Measurements from ENCODE around the gene SPEG.

- TF ChIP-seq SPI1 (IDR thresholded peaks at IDR 0.05; ENCODE audit: low read depth, low read length), result no peak
- no peak for TF ChIP-seq POLR2AphosphoS5 (IDR thresholded peaks at IDR 0.05; ENCODE audit: low read depth, low read length)
- no peak for TF ChIP-seq TAF1 (IDR thresholded peaks at IDR 0.05; ENCODE audit: low read depth, low read length)
- no peak for TF ChIP-seq POU2F2 (IDR thresholded peaks at IDR 0.05; ENCODE audit: low read depth, low read length)
Measured at GRCh38 chr2:219520079-219520478, 85.4 kb downstream of the SPEG start.
